ENCODE results near the gene SF3A1. TPM values are rescaled to one million over a fixed set of nuclear protein-coding genes. Genes with fewer than 3 reads are reported as not detected.
"Not testable (repeated sequence)": the region's sequence is repeated elsewhere in the genome, so short reads cannot be mapped to it uniquely, and the experiment has no call there.

Gene SF3A1
- total RNA-seq, 4 donors from 2014 or later: 38.5 to 71.7 (median 60.4) TPM

GRCh38 chr22:30348404-30348803 is 8.3 kb downstream of the SF3A1 start:
- TF ChIP-seq CTCF (IDR thresholded peaks at IDR 0.05): no peak
- ATAC-seq (ENCODE audit: low FRiP score) (no peak), DNase-seq (ENCODE audit: low spot score) (no peak)

DNA sequence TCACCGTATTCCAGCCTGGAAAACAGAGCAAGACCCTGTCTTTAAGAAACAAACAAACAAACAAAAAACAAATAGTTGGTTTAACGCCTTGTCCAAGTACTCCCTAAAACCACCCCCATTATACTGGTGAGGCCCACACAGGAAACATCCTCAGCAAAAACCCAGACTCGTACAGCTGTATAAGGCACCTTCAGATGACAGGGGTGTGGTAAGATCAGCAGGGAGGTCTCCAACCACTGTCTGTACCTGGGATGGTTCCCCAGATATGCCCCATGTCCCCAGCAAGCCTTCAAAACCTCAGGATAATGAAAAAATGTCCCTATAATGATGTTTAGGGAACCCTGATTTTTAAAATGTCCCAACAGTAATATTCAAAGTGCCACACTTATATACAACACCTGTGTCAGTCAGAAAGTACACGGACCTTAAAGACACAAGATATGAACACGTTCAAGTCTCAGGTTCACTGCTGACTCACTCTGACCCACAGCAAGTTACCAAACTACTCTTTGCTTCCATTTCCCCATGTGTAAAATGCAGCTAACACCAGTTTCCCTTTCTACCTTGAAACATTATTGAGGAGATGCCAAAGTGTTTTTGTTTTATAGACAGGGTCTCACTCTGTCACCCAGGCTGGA is 9.3 kb downstream of the SF3A1 start:
- ATAC-seq (ENCODE audit: low FRiP score): no peak
- no peak for DNase-seq (ENCODE audit: low spot score)
- TF ChIP-seq CTCF (IDR thresholded peaks at IDR 0.05): no peak

- no peak for TF ChIP-seq CTCF (IDR thresholded peaks at IDR 0.05)
- no peak for DNase-seq (ENCODE audit: low spot score)
- ATAC-seq (ENCODE audit: low FRiP score): no peak
Observed at GRCh38 chr22:30344447-30345200, 12.1 kb downstream of the SF3A1 start.

DNA sequence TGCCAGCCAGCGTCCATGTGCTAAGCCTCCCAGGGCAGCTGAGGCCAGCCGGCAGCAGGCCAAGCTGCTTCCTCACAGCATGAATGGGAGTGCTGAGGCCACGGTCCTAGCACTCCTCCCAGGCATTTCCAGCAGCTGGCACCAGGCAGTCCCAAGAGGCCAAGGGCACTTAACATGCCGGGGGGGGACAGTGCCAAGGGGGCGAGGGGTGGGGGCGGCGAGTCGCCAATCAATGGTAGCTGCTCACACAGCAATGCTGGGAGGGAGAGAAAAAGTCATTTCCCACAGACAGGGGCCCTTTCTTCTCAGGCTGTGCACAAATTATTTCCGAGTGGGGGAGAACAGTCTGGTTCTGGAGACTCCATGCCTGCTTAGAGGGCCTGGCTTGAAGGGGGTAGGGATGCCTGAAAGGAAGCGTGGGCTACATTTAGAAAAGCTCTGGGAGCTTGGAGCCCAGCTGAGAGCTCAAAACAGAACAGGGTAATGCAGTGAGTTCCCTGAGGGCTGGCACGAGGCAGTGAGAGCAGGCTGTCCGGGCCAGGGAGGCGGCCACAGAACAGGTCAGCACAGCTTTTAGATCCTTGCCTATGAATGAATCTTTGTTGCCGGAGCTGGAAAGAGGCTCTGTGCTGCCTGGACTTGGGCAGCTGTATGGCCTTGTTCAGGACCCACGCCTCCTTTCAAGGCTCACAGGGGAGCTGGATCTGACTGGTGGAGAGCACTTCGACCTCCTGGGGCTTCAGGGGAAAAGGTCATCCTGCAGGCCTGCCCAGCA is 15.6 kb downstream of the SF3A1 start:
- no peak for TF ChIP-seq CTCF (IDR thresholded peaks at IDR 0.05)
- no peak for ATAC-seq (ENCODE audit: low FRiP score)
- no peak for DNase-seq (ENCODE audit: low spot score)

- DNase-seq (ENCODE audit: low spot score) (no peak), ATAC-seq (ENCODE audit: low FRiP score) (no peak)
- TF ChIP-seq CTCF (IDR thresholded peaks at IDR 0.05): no peak
Observed at GRCh38 chr22:30338802-30339201, 17.9 kb downstream of the SF3A1 start.

DNA sequence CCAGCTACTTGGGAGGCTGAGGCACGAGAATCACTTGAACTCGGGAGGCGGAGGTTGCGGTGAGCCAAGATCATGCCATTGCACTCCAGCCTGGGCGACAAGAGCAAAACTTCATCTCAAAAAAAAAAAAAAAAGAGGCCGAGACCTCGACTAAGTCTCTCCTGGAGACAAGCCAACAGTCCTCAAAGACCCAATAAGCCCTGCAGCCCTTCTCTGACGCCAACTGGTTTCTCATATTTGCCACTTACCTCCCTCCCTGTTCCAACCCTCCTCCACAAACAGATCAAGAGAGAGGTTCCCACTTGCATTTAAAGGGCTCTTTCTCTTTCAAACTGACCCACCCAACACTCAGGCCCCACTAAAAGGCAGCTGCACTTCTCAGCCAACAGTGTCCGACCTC is 18.4 kb downstream of the SF3A1 start:
- ATAC-seq (ENCODE audit: low FRiP score); DNase-seq (ENCODE audit: low spot score): not testable (repeated sequence)

DNA sequence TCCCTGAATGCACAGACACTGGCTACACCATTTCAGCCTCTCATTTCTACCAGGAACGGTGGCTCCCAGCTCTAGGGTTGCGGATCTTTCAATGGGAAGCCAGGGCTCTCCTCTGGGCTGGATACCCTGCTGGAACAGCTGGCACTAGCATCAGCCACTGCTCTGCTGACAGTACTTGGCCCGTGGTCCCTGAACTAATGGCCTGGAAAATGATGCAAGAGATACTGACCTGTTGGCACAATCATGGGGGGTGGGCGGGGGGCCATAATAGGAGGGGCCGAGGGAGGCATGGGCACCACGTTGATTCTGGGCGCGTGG is 19.3 kb downstream of the SF3A1 start:
- DNase-seq (ENCODE audit: low spot score) (no peak), ATAC-seq (ENCODE audit: low FRiP score) (no peak)
- TF ChIP-seq CTCF (IDR thresholded peaks at IDR 0.05): no peak

Data from omental fat pad (tissue), 4 donors.